ENCODE data around the gene PPT1.
A peak's percentile ranks its signal among the peaks of the same experiment; 100 is the strongest.
"Not testable (repeated sequence)": the region's sequence is repeated elsewhere in the genome, so short reads cannot be mapped to it uniquely, and the experiment has no call there.

PPT1 gene

DNA sequence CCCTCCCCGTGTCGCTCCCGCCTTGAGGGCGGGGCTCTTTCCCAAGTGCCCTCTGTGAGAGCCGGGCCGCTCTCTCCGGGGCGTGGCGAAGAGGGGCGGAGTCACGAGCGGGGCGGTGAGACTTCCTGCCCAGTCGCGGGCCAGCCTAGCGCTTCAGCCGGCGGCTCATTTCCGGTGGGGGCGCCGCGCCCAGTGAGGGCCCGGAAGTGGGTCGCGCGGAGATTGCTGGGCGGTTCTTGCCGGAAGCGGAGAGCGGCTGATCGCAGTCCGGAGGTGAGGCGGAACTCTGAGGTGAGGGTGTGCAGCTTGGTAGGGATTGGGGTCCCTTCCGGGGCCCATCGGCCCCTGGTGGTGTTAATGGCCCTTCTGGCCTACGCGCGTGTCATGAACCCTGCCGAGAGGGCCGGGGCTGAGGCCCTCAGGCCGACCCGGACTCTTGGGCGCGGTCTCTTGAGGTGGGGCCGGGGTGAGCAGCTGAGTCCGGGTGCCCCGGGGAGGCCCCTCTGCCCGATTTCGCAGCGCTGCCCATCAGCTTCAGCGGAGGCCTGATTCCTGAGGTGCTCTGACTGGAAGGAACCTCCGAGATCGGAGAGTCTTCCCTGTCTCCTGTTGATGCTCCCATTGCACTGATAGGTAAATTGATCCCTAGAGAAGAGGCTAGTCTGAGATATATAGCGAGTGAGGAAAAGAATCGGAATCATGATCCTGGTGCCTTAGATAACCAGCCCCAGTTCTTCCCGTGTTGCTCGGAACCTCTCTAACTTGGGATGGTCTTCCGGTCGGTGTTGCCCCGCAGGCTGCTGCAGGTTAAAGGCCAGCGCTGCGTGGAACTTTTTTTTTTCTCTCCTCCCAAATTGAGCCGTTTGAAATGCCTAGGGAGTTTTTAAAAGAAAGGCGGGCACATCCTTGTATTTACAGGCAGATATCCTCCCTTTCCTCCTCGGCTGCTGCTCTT is 56.3 kb downstream of the PPT1 start, which contains the start of gene CAP1:
TSS of gene CAP1 (plus strand) at position 219 of the 955 bp plus-strand sequence. CDS start 18,618 bp downstream, outside the sequence.
- H3K9me3 Mint-ChIP-seq: no peaks in the 10 kb centered on the region
- H3K27ac Mint-ChIP-seq: peak within 1 kb of the TSS; percentile 94
- peak; percentile 100 for DNase-seq
- H3K4me3 Mint-ChIP-seq: peak within 1 kb of the TSS; percentile 90 to 96
- no peaks in the 10 kb centered on the region for H3K27me3 Mint-ChIP-seq
- H3K4me1 Mint-ChIP-seq (ENCODE audit: low read depth in 2 of 2): peaks cover 49 to 62% of the 10 kb centered on the region in 2 donors
- ATAC-seq (replicated peaks): peak; percentile 85
- peaks cover 51% of the 10 kb centered on the region for H3K36me3 Mint-ChIP-seq (ENCODE audit: insufficient read depth)

DNA sequence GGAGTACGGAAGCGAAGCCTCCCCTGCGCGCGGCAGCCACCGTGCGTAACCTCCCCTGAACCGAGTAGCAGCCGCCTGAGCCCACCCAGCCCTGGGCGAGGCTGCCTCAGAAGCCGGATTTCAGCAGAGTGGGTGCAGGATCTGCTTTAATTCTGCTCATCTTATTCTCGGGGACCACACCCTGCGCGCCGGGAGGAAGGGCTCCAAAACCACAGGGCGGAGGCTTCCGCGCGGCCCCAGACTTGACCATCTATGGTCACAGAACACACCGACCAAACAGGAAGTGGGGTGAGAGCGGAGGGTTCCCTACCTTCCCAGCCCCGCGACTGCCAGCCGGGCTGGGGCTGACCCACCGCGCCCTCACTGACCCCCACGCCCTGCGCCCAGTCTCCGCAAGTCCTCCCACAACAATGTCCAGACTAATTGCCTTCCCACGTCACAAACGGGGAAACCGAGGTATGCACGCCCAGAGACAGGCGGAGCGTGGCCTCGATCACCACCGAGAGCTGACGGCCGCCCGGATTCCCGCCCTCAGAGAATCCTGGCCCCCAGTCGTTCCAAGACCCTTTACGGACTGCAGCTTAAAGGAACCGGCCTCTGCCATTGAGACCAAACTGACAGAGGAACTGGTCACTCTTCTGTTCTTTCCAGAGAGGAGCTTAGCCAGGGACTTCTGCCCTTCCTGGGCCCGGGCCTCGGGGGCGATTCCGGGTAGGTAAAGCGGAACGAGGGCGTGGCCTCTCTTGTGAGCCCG is 57.1 kb downstream of the PPT1 start:
- no peaks in the 10 kb centered on the region for H3K27me3 Mint-ChIP-seq
- peak overlapping the region; percentile 90 to 96 for H3K4me3 Mint-ChIP-seq
- peaks cover 41 to 56% of the 10 kb centered on the region in 2 donors for H3K4me1 Mint-ChIP-seq (ENCODE audit: low read depth in 2 of 2)
- DNase-seq (peak; percentile 57 to 64 (median 57)), ATAC-seq (replicated peaks) (peak; percentile 38)
- H3K27ac Mint-ChIP-seq: peak overlapping the region; percentile 94
- no peaks in the 10 kb centered on the region for H3K9me3 Mint-ChIP-seq
- peaks cover 42% of the 10 kb centered on the region for H3K36me3 Mint-ChIP-seq (ENCODE audit: insufficient read depth)

- ATAC-seq (replicated peaks) (peak; percentile 6), DNase-seq (no peak)
- Mint-ChIP-seq H3K36me3 (ENCODE audit: insufficient read depth) (peaks cover 36% of the 10 kb centered on the region), H3K27ac (peak overlapping the region; percentile 94), H3K27me3 (no peaks in the 10 kb centered on the region), H3K9me3 (no peaks in the 10 kb centered on the region), H3K4me3 (peak overlapping the region; percentile 90 to 96), H3K4me1 (ENCODE audit: low read depth in 2 of 2) (peaks cover 44 to 59% of the 10 kb centered on the region in 2 donors)
Observed at GRCh38 chr1:40039245-40039756, 57.8 kb downstream of the PPT1 start.

DNA sequence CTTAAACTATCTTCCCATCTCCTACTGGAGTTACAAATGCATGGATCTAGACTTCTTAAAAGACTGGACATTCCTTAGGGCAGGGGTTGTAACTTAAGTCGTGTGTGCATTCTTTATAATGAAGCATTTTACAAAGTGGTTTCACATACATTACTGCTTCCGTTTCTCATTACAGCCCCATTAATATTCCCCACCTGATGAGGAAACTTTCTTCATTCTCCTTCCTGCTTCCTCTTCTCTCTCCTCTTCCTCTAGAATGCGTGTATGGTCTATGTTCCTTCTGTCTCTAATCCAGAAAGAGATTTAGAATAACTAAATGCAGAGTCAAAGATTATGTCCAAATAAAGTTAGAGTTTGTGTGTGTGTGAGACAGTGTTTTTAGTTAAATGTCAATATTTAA is 58.4 kb downstream of the PPT1 start:
- H3K27ac Mint-ChIP-seq: peak overlapping the region; percentile 94
- H3K4me1 Mint-ChIP-seq (ENCODE audit: low read depth in 2 of 2): peaks cover 42 to 59% of the 10 kb centered on the region in 2 donors
- peak overlapping the region; percentile 90 to 96 for H3K4me3 Mint-ChIP-seq
- H3K36me3 Mint-ChIP-seq (ENCODE audit: insufficient read depth): peaks cover 33% of the 10 kb centered on the region
- no peak for ATAC-seq (replicated peaks)
- no peaks in the 10 kb centered on the region for H3K27me3 Mint-ChIP-seq
- H3K9me3 Mint-ChIP-seq: no peaks in the 10 kb centered on the region
- no peak for DNase-seq

DNA sequence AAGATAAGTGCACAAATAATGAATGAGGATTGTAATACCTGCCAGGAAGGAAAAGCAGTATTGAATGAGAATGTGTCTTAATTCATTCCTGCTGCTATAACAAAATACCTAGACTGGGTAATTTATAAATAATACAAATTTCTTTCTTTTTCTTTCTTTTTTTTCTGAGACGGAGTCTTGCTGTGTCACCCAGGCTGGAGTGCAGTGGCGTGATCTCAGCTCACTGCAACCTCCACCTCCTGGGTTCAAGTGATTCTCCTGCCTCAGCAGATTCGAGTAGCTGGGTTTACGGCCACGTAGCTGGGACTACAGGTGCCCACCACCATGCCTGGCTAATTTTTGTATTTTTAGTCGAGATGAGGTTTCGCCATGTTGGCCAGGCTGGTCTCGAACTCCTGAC is 59.8 kb downstream of the PPT1 start:
- H3K4me3 Mint-ChIP-seq; ATAC-seq (replicated peaks); H3K27me3 Mint-ChIP-seq; H3K9me3 Mint-ChIP-seq; DNase-seq: not testable (repeated sequence)
- peak overlapping the region; percentile 94 for H3K27ac Mint-ChIP-seq
- H3K4me1 Mint-ChIP-seq (ENCODE audit: low read depth in 2 of 2): peaks cover 37 to 48% of the 10 kb centered on the region in 2 donors
- H3K36me3 Mint-ChIP-seq (ENCODE audit: insufficient read depth): peaks cover 24% of the 10 kb centered on the region

DNA sequence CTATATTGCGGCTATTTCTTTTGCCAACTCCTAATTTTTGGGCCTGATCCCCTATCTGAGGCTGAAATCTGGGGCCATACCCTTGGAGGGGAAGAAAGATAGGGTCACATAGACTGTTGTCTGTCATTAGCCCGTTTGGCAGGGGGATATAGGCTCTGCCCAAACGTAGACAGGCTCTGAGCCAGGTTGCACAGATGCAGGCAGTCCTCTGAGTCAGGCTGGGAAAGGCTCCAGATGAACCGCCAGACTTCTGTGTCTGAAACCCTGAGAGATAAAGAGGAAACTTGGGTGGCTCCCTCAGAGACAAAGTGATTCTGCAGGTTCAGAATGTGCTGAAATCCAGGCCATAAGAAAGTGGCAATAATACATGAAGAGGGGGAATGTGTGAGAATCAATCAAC is 60.5 kb downstream of the PPT1 start:
- DNase-seq: no peak
- peak overlapping the region; percentile 62 to 94 for H3K27ac Mint-ChIP-seq
- H3K4me1 Mint-ChIP-seq (ENCODE audit: low read depth in 2 of 2): peaks cover 33 to 44% of the 10 kb centered on the region in 2 donors
- no peak for ATAC-seq (replicated peaks)
- H3K9me3 Mint-ChIP-seq: no peaks in the 10 kb centered on the region
- H3K4me3 Mint-ChIP-seq: no peak overlapping the region
- no peaks in the 10 kb centered on the region for H3K27me3 Mint-ChIP-seq
- peaks cover 24% of the 10 kb centered on the region for H3K36me3 Mint-ChIP-seq (ENCODE audit: insufficient read depth)

GRCh38 chr1:40034869-40035268 is 62.2 kb downstream of the PPT1 start:
- Mint-ChIP-seq H3K27me3 (no peaks in the 10 kb centered on the region), H3K4me1 (ENCODE audit: low read depth in 2 of 2) (peaks cover 25 to 41% of the 10 kb centered on the region in 2 donors), H3K27ac (peak overlapping the region; percentile 13 to 84), H3K9me3 (no peaks in the 10 kb centered on the region), H3K4me3 (peak overlapping the region in 1 of 2 donors; percentile 1), H3K36me3 (ENCODE audit: insufficient read depth) (peaks cover 10% of the 10 kb centered on the region)
- no peak for DNase-seq
- no peak for ATAC-seq (replicated peaks)

DNA sequence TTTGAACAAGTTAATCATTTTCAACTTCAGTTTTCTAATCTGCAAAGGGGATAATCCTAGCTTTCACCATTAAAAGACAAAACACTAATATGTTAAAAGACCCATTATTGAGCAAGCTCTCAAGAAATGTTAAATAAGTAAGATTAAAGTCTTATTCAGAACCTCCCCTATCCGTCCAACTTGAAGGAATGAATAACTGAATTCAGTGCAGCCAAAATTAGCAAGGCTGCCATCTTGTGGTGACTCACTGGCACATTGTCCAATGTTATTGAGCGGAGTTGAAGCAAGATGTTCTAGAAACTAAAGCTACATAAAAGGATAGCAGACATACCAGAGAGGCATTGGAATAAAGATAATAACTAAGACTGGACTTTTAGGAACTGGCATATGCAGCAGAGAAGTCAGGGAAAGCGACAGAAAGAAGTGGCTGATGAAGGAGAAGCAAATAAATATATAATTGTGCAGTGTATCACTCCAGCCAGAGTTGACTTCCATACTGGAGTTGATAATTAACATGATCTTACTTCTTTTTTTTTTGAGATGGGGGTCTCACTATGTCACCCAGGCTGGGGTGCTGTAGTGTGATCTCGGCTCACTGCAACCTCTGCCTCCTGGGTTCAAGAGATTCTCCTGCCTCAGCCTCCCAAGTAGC is 64.7 kb downstream of the PPT1 start:
- no peak overlapping the region for H3K27ac Mint-ChIP-seq
- H3K4me1 Mint-ChIP-seq (ENCODE audit: low read depth in 2 of 2): peaks cover 12 to 24% of the 10 kb centered on the region in 2 donors
- DNase-seq: peak; percentile 42 to 52 (median 42)

DNA sequence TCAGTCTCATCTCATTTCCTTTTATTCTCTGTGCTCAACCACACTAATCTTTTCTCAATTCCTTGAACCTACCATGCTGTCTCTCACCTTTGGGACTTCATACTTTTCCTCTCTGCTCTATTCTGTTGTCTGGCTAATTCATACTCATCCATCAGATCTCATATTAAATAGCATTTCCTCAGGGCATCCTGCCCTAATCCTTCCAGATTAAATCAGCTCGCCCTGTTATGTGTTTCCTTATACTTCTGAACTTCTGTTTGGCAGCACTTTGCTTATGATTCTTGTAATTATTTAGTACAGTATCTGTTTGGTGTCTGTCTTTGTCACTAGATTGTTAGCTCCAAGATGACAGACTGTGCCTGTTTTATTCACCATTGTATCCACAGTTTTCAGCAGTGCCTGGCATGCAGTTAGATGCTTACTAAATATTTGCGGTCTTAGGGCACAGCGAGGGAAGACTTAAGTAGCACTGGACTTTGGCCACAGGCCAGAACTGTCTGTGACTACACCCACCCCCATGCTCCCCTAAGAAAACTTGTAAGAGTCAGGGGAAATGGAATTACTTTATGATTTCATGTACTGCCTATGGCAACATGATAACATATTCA is 66.4 kb downstream of the PPT1 start:
- Mint-ChIP-seq H3K9me3 (no peaks in the 10 kb centered on the region), H3K4me1 (ENCODE audit: low read depth in 2 of 2) (peaks cover 12 to 24% of the 10 kb centered on the region in 2 donors), H3K4me3 (no peak overlapping the region), H3K27ac (no peak overlapping the region), H3K27me3 (no peaks in the 10 kb centered on the region), H3K36me3 (ENCODE audit: insufficient read depth) (peaks cover 2% of the 10 kb centered on the region)
- ATAC-seq (replicated peaks): no peak
- DNase-seq: no peak

More for the DNA sequence above, 64.7 kb downstream of the PPT1 start:
- Mint-ChIP-seq H3K27me3 (no peaks in the 10 kb centered on the region), H3K9me3 (no peaks in the 10 kb centered on the region), H3K36me3 (ENCODE audit: insufficient read depth) (peaks cover 2% of the 10 kb centered on the region), H3K4me3 (no peak overlapping the region)
- peak; percentile 82 for ATAC-seq (replicated peaks)

DNA sequence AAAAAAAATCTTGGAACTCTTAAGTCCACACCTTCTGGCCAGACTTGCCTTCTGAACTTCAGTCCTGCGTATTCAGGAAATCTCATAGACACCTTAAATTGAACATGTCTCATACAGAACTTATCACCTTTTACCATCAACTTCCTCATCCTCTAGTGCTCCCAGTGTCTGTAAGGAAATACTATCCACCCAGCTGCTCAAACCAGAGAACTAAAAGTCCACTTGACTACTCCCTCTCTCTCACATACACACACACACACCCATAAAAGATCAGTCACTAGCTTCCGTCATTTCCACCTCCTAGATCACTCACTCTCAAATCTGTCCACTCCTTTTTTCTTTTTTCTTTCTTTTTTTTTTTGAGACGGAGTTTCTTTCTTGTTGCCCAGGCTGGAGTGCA is 67.4 kb downstream of the PPT1 start:
- ATAC-seq (replicated peaks) (peak; percentile 17), DNase-seq (no peak)
- Mint-ChIP-seq H3K36me3 (ENCODE audit: insufficient read depth) (peaks cover 2% of the 10 kb centered on the region), H3K27ac (no peak overlapping the region), H3K27me3 (no peaks in the 10 kb centered on the region), H3K9me3 (no peaks in the 10 kb centered on the region), H3K4me1 (ENCODE audit: low read depth in 2 of 2) (peaks cover 10 to 19% of the 10 kb centered on the region in 2 donors), H3K4me3 (no peak overlapping the region)

DNA sequence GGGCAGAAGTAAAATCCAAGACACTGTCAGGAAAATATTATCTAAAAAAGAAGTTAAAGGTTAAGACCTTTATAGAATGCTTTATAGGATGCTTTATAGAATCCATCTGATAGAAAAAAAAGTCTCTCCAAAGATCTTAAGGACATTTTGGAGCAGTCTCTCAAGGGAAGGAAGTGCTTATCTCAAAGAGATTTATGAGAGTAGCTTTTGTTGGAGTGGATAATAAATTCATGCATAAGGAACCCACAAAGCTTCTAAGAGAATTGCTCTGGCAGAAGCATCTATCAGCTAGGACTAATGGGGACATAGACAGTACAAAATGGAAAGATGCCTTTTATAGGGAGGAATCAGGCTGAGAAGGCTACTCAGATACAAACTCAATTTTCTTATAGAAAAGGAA is 69.4 kb downstream of the PPT1 start:
- H3K4me3 Mint-ChIP-seq: no peak overlapping the region
- DNase-seq (no peak), ATAC-seq (replicated peaks) (no peak)
- peaks cover 0 to 13% of the 10 kb centered on the region in 2 donors for H3K27me3 Mint-ChIP-seq
- no peaks in the 10 kb centered on the region for H3K9me3 Mint-ChIP-seq
- H3K4me1 Mint-ChIP-seq (ENCODE audit: low read depth in 2 of 2): peaks cover 7 to 9% of the 10 kb centered on the region in 2 donors
- no peak overlapping the region for H3K27ac Mint-ChIP-seq
- H3K36me3 Mint-ChIP-seq (ENCODE audit: insufficient read depth): peaks cover 2% of the 10 kb centered on the region

GRCh38 chr1:40024671-40025070 is 72.4 kb downstream of the PPT1 start:
- Mint-ChIP-seq H3K27ac (no peak overlapping the region), H3K4me1 (ENCODE audit: low read depth in 2 of 2) (peaks cover 2% of the 10 kb centered on the region in 2 donors), H3K9me3 (no peaks in the 10 kb centered on the region), H3K4me3 (no peak overlapping the region), H3K27me3 (peaks cover 0 to 13% of the 10 kb centered on the region in 2 donors), H3K36me3 (ENCODE audit: insufficient read depth) (peaks cover 2% of the 10 kb centered on the region)
- no peak for ATAC-seq (replicated peaks)
- DNase-seq: no peak

All from effector memory CD8-positive, alpha-beta T cell (primary cell).